ENCODE data around the gene VSIG10.
"Not testable (repeated sequence)": the region's sequence is repeated elsewhere in the genome, so short reads cannot be mapped to it uniquely, and the experiment has no call there.

VSIG10 gene

GRCh38 chr12:118103601-118104382, at the start of gene VSIG10:
VSIG10 (minus strand) TSS chr12:118104011; CDS start chr12:118103671, 340 bp downstream.
- DNase-seq: peak; percentile 6

DNA sequence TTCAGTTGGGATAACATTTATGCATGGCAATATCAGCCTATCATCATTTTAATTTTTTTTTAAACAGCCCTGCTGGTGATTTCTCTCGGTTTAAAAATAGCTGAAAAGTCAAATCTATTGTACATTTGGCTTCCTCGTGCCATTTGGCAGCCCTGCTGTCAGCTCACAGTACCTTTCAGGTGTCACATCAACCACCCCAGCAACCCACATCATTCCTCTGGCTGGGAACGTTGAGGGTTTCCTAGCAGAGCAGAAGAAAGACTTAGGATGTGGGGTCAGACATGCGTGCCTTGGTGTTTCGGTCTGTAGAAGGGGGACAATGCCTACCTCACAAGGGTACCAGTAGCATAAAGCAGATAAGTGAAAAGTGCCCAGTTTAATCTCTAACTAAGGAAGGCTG, 47.9 kb upstream of the VSIG10 start:
- DNase-seq: no peak

DNA sequence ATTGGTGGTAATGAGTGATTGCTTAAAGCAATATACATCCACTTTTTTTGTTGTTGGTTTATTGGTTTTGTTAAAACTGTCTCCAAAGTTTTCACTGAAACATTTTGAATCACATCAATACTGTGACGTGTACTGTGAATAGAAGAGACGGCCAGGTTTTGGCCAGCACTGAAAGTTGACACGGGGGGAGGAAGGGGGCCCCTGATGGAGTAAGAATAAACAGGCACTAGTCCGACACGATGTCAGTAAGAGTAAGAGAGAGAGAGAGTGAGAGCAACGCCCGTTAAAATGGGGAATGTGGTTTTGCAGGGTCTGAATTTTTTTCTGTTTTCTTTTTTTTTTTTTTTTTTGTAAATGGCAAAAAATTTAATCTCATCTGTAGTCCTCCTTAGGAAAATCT, 46.8 kb upstream of the VSIG10 start:
- no peak for DNase-seq

DNA sequence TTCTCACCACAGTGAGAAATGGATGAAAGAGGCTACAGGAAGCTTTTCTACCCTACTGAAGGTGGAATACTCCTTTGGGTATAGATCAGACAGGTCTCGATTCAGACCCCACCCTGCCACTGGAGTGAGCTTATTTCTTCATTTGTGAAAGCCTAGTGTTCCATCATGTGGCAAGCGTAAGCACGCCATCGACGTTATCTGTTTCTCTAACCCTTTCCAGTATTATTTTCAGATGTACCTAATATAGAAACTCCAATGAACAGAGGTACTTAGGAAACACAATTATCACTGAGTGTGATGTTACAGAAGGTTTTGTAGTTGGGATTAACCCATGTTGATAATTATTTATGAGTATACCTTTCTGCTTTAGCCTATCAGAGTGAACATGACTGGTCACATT, 44.5 kb upstream of the VSIG10 start:
- DNase-seq: no peak

DNA sequence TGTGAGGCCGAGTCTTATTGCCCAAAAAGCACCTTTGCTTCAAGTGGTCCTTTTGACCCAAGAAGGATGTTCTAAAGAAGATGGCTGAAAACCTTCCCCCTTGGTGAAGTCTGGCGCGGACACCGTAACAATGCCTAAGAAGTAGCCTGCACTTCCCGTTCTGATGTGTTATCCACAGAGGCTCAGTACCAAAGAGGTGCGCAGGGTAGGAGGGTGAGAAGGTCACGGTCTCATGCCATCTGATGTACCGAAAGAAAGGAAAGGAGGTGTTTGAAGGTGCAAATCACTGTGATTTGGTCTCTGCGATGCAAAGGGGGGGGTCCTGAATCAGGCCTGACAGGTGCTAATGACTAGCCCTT, 42.0 kb upstream of the VSIG10 start:
- no peak for DNase-seq

DNA sequence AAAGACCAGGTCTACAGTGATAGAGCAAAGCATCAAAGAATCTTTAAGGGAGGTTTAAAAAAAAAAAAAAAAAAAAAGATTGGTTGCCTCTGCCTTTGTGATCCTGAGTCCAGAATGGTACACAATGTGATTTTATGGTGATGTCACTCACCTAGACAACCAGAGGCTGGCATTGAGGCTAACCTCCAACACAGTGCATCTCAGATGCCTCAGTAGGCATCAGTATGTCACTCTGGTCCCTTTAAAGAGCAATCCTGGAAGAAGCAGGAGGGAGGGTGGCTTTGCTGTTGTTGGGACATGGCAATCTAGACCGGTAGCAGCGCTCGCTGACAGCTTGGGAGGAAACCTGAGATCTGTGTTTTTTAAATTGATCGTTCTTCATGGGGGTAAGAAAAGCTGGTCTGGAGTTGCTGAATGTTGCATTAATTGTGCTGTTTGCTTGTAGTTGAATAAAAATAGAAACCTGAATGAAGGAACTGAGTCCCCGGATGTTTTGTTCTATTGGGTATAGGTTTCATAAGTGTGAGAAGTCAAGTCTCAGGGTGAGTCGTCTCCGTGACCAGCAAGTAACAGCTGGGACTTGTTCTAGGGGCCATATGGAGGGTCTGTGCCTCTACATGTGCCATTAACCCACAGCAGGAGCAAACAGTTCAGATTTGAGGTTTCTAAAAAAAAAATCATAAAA, 41.4 kb upstream of the VSIG10 start:
- DNase-seq: no peak

DNA sequence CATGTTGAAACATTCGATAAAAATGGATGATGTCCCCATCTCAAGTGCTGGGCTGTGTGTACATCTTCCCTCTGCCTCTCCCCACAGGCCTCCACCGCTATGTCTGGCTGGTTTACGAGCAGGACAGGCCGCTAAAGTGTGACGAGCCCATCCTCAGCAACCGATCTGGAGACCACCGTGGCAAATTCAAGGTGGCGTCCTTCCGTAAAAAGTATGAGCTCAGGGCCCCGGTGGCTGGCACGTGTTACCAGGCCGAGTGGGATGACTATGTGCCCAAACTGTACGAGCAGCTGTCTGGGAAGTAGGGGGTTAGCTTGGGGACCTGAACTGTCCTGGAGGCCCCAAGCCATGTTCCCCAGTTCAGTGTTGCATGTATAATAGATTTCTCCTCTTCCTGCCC, 40.7 kb upstream of the VSIG10 start:
- DNase-seq: no peak

DNA sequence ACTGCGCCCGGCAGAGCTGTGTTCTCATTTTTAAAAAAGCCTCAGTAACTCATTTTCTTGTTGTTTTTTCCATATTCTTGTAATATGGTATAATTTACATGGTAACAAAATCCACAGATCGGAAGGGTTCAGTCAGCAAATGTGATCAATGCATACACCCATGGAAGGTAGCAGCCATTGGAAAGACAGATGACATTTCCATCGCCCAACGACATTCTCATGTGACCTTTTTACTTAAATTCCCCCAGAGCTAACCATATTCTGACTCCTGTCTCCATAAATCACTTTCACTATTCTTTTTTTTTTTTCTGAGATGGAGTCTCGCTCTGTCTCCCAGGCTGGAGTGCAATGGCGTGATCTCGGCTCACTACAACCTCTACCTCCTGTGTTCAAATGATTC, 37.0 kb upstream of the VSIG10 start:
- DNase-seq: no peak

DNA sequence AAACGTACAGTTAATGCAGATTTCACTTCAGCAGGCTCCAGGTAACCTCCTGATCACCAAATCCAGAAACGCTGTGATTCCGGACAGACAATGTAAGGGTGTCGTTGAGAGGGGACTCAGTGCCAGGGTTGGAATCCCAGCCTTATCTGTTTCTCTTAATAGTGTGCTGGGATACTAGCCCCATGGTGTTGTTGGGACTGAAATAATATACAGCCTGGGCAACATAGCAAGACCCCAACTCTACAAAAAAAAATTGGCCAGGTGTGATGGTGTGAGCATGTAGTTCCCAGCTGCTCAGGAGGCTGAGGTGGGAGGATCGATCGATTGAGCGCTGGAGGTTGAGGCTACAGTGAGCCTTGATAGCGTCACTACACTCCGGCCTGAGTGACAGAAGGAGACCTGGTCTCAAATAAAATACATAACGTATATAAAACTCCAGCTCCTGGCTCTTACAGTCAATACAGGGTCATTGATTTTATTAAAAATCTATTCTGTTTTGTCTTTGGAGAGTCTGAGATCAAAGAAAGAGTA, 33.4 kb upstream of the VSIG10 start:
- DNase-seq: no peak

DNA sequence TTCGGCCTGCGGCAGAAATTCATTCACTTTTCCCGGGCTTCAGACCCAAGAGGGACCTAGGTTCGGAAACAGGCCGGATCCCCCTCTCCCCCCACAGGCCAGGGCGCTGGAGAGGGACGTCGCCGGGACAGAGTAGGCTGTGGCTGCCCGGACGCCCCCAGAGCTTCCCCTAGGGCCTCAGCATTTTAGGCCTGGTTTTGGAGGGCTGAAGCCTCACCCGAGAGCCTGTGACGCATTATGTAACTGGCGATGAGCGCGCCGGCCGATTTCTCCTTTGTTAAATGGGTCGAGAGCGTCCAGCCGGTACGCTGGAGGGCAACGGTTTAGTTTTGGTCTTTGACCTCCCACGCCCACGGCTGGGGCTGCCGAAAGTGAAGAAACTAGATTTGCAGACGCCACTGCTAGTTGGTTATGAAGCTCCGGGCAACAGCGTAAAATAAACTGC, 32.8 kb upstream of the VSIG10 start:
- DNase-seq: peak; percentile 48

DNA sequence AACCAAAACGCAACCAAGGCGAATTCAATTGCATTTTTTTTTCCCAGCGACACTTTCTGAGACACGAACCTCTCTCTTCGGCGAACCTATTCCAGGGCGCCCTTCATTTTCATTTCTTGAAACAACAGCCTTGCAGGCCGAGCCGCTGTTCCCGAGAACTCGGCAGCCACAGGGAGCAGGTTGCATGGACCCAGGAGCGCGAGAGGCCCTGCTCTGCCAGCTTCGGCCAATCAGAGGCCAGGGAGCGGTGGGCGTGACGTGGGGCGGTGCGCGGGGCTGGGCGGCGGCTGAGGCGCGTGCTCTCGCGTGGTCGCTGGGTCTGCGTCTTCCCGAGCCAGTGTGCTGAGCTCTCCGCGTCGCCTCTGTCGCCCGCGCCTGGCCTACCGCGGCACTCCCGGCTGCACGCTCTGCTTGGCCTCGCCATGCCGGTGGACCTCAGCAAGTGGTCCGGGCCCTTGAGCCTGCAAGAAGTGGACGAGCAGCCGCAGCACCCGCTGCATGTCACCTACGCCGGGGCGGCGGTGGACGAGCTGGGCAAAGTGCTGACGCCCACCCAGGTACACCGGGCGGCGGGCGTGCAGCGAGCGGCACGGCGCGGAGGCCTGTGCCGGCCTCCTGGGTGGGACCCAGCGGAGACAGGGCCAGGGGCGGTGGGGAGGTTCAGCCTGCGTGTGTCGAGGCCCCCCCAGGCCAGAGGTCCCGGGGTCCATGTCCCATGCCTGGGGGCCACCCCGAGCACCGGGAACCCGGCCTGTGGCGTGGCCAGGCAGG, 32.2 kb upstream of the VSIG10 start, which contains the start of gene PEBP1:
Gene PEBP1, plus strand, starts transcription at position 337 of the 771 bp plus-strand sequence. Its CDS starts 86 bp downstream, at position 423.
- DNase-seq: peak; percentile 94

GRCh38 chr12:118129436-118129835, 25.6 kb upstream of the VSIG10 start:
- not testable (repeated sequence) for DNase-seq

DNA sequence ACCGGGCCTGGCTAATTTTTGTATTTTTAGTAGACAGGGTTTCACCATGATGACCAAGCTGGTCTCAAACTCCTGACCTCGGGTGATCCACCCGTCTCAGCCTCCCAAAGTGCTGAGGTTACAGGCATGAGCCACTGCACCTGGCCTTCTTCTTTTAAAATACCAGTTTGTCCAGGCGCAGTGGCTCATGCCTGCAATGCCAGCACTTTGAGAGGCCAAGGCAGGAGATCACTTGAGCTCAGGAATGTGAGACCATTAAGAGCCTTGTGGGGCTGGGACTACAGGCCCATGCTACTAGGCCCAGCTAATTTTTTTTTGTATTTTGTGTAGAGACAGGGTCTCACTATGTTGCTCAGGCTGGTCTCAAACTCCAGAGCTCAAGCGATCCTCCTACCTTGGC, 24.1 kb upstream of the VSIG10 start:
- no peak for DNase-seq

DNA sequence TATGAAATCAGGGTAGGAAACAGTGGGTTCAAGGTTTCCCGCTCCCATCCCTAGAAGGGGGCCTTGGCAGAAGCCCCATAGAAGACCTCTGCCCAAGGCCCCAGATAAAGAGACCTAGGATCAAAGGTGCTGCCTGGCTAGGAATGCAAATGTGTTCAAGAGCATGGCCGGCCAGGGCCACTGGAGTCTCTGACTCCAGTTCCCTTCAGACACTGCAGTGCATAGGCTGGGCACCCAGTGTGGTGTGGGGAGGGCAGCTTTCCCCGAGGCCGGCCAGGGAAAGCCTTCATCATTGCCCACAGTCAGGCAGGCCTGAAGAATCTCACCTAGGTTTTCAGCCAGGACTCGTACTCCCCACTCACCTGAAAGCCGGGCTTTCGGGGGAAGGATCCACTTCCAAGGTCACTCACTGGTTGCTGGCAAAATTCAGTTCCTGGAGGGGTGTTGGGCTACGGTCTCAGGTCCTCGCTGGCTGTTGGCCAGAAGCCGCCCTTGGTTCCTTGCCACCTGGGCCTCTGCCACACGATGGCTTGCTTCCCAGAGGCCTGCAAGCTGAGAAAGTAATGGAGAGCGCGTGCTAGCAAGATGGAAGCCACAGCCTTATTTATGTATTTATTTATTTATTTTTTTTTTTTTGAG, 22.4 kb upstream of the VSIG10 start:
- DNase-seq: no peak

DNA sequence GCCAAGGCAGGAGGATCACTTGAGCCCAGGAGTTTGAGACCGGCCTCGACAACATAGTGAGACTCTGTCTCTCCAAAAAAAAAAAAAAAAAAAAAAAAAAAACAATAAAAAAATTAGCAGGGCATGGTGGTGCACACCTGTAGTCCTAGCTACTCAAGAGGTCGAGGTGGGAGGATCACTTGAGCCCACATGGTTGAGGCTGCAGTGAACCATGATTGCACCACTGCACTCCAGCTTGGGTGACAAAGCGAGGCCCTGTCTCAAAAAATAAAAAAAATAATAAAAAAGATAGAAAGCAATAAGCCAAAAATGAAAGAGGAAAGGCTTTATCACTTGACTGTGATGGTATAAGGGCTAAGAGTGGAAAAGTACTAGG, 21.9 kb upstream of the VSIG10 start:
- no peak for DNase-seq

DNA sequence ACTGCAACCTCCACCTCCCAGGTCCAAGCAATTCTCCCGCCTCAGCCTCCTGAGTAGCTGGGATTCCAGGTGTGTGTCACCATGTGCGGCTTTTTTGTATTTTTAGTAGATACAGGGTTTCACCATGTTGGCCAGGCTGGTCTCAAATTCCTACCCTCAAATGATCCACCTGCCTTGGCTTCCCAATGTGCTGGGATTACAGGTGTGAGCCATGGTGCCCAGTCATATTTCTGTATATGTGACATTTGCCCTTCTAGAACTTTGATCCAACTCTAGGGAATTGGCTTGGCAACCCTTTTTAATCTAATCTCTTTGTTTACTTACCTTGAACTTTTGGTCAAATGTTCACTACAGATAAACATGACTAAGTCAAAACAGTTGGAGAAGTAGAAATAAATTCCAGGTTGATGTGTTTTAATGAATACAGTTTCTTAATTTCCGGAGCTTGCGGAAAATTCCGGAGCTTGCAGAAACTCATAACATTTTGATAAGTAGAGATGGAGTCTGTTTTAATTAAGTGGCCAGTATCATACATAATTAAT, 20.6 kb upstream of the VSIG10 start:
- DNase-seq: no peak

GRCh38 chr12:118122264-118122663, 18.5 kb upstream of the VSIG10 start:
- no peak for DNase-seq

- peak; percentile 70 for DNase-seq
Observed at GRCh38 chr12:118120579-118121363, 17.0 kb upstream of the VSIG10 start.

- no peak for DNase-seq
Observed at GRCh38 chr12:118119449-118119879, 15.7 kb upstream of the VSIG10 start.

GRCh38 chr12:118109088-118109487, 5.3 kb upstream of the VSIG10 start:
- DNase-seq: no peak

DNA sequence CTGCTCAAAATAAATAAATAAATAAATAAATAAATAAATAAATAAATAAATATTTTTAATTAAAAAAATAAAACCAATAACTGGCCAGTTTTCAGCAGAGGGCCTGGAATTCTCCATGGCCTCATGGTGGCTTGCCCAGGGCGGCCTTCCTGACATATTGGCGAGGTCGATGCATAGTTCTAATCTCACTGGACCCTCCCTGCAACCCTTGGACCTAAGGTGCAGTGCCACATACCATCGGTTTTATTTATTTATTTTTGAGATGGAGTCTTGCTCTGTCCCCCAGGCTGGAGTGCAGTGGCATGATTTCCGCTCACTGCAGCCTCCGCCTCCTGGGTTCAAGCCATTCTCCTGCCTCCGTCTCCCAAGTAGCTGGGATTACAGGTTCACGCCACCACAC, 3.9 kb upstream of the VSIG10 start:
- no peak for DNase-seq

GRCh38 chr12:118107011-118107410, 3.2 kb upstream of the VSIG10 start:
- no peak for DNase-seq

Data from stimulated activated CD4-positive, alpha-beta T cell treated with anti-CD3 and anti-CD28 coated beads, Interleukin-4, amount 100 ng/mL, for 24 hours (primary cell).